CD4-positive, alpha-beta T cell treated with Interferon gamma for 1 hour (primary cell): Measurements from ENCODE around the gene BRD1.
"Not testable (repeated sequence)": the region's sequence is repeated elsewhere in the genome, so short reads cannot be mapped to it uniquely, and the experiment has no call there.

ENCODE experiments used
- DNase-seq: peaks from one replicate; pipeline ENCODE4 v3.0.0-alpha.2; 2020

The BRD1 gene

DNA sequence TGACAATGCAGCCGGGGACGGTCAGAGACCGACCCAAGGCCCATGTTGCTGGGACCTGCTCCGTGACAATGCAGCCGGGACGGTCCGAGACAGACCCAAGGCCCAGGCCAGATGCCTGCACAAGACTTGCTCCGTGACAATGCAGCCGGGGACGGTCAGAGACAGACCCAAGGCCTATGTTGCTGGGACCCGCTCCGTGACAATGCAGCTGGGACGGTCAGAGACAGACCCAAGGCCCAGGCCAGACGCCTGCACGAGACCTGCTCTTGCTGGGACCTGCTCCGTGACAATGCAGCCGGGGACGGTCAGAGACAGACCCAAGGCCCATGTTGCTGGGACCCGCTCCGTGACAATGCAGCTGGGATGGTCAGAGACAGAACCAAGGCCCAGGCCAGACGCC lies 45.8 kb downstream of the BRD1 start:
- not testable (repeated sequence) for DNase-seq

DNA sequence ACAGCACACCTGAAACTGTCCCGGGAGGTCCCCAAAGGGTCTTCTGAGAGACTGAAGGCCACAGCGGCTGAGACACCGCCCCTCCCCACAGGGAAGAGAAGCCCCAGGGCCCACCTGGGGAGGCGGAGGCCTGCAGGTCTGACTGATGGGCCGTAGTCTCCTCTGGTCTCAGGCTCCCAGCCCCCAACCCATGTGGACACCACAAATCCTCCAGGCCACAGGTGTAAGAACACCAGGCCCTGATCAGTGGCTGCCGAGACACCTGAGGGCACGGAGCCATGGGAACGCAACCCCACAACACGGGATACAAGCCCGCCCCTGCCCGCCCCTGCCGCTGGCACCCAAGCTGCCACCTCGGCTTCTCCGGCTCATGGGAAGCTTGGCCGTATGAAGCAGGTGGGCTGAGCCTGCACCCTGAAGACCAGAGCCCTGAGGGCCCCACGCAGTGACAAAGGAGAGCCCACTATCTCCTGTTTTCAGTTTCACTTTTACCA lies 46.3 kb downstream of the BRD1 start:
- no peak for DNase-seq

DNA sequence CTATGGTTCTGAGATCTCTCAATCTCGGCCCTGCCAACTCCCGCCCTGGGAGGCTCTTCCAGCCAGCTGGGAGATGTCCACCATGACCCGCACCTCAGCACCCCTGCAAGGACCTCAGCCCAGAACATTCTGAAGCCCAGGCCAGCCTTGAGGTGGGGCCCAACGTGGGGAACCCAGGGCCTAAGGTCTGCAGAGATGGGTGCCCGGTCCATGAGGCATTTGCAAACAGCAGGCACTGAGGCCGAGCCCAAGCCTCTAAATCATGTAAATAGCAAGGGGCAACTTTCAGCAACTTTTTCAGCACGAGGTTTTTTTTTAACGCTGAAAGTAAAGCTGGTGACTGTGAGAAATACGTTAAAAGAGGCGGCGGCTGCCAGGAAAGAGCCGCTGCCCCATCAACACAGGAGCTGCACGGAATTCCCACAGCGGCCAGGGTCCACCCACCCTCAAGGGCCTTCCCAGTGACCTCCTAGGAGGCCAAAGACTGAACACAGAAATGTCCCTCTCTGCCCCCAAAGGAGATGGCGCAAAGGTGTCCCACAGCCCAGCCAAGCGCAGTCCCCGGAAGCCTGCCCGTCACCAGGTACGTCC lies 46.9 kb downstream of the BRD1 start:
- DNase-seq = no peak

GRCh38 chr22:49779853-49780697 lies 47.6 kb downstream of the BRD1 start:
- no peak for DNase-seq

DNA sequence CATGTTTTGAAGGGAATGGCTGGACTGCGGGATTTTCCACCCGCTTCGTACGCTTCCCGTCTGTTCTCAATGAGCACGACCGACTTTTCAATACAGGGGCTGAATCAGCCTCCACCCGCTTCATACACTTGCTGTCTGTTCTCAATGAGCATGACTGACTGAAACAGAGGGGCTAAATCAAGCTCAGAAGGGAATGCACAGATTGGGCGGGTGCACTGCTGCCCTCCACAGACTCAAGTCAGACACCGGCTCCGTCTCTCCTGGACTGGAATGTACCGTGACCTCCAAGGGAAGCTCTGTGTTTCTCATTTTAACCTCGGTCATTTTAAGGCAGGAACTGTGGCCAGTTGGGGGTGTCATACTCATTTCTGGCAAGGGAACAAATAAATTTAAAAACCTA lies 48.5 kb downstream of the BRD1 start:
- no peak for DNase-seq

GRCh38 chr22:49777569-49778249 lies 50.0 kb downstream of the BRD1 start:
- no peak for DNase-seq

DNA sequence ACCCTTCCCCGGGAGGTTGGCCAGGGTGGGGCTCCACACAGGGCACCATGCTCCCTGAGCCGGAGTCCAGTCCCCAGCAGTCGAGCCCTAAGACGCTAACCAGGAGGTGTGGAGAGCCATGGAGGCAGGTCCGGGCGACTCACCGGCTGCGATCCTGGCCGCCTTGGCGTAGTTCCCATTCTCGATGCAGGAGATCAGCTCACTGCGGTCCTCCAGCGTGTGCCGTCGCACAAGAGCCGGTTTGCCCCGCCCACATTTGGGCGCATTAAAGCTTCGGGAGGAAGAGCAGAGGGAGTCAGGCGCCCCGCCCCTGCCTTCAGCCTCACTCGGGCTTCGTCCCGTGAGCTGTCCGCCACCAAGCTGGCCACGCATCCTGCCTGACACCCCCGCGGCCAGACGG lies 50.8 kb downstream of the BRD1 start:
- no peak for DNase-seq

DNA sequence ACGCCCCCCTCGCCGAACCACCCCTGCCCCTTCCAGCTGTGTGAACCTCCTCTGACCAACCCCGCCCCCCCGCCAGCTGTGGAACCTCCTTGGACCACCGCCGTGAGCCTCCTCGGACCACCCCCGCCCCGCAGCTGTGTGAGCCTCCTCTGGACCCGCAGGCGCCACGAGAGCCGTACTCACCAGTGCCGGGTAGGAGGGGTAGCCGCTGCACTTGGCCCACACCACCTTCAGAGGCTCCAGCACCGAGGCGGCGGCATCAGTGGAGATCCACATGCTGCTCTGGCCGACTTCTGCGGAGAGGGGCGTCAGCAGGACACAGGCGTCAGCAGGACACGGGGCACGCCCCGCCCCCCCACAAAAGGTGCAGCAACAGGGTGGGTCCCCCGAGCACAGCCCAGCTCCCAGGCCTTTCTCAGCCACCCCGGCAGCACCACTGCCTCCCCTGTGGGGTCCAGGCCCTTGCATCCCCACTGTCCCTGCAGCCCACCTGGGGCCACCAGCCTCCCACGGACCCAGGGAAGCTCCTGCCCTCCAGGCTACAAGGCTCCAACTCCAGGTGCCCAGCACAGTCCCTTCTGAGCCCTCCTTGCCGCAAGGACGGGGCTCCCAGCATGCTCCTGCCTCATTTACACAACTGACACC lies 51.7 kb downstream of the BRD1 start:
- DNase-seq = no peak

- no peak for DNase-seq
Measured at GRCh38 chr22:49775191-49775866, 52.3 kb downstream of the BRD1 start.

- no peak for DNase-seq
Measured at GRCh38 chr22:49774499-49775151, 53.0 kb downstream of the BRD1 start.

GRCh38 chr22:49774046-49774445 lies 53.6 kb downstream of the BRD1 start:
- no peak for DNase-seq

DNA sequence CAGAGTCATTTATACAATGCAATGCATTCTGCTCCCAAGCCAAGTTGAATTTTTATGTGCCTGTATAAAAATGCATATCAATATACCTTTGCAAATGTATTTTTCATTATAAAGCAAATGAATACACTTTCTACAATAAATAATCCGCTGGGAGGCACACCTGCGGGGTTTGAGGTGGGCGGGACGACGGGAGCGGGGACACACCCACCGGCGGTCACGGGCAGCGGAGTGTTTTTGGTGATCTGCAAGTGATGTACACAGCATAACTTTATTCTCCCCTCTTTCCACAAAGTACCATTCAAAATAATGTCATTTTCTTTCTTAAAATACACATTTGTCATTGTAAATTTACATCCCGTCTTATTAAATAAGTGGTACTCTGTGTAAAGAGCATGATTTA lies 54.1 kb downstream of the BRD1 start:
- DNase-seq = no peak

DNA sequence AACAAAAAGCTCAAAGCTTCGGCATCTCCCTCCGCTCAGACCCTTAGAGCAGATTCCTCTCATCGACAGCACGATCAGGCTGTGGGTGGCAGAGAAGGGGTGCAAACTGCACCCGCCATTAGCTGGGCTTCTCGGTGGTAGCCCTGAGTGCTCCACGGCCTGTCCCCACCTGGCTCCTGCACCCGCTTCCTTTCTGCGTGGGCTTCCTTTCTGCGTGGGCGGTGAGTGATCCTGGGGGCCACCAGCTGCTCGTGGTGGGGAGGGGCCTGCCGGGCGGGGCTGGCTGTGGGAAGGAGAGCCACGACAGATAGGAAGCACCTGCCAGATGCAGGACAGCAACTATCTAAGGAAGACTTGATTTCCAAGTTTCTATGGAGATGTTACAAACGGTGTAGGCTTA lies 55.0 kb downstream of the BRD1 start:
- DNase-seq = no peak

- DNase-seq = no peak
Measured at GRCh38 chr22:49771266-49772065, 56.2 kb downstream of the BRD1 start.

DNA sequence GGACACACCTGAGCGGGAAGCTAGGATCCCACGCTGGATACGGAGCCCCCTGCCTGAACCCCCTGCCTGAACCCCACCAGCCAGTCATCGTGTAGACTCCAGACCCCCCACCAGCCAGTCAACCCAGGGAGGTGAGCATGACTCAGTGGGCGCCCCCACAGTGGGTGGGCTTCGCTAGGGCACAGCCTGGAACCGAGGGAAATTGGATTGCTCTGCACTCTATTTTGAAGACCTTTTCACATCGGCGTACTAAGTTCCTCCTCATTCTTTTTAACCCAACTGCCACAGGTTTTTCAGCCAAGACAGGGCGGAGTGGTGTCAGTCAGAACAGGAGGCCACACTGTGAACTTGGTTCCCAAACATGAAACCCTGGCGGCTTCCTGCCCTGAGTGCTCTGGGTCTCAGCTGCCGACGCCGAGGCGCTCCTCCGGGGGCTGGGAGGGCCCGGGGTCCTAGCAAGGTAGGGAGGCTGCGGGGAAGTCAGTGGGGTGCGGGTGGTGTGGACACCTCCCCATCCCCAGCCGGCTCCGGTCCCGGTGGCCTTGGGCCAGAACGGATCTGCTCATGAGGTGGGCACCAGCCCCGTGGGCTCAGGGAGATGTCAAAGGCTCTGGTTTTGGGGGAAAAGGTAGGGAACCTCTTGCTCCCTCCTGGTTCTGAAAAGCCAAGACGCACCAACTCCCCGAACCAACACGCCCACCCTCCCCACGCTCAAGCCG lies 57.0 kb downstream of the BRD1 start:
- no peak for DNase-seq

GRCh38 chr22:49769691-49770546 lies 57.8 kb downstream of the BRD1 start:
- no peak for DNase-seq

- DNase-seq = no peak
Measured at GRCh38 chr22:49768951-49769690, 58.6 kb downstream of the BRD1 start.

DNA sequence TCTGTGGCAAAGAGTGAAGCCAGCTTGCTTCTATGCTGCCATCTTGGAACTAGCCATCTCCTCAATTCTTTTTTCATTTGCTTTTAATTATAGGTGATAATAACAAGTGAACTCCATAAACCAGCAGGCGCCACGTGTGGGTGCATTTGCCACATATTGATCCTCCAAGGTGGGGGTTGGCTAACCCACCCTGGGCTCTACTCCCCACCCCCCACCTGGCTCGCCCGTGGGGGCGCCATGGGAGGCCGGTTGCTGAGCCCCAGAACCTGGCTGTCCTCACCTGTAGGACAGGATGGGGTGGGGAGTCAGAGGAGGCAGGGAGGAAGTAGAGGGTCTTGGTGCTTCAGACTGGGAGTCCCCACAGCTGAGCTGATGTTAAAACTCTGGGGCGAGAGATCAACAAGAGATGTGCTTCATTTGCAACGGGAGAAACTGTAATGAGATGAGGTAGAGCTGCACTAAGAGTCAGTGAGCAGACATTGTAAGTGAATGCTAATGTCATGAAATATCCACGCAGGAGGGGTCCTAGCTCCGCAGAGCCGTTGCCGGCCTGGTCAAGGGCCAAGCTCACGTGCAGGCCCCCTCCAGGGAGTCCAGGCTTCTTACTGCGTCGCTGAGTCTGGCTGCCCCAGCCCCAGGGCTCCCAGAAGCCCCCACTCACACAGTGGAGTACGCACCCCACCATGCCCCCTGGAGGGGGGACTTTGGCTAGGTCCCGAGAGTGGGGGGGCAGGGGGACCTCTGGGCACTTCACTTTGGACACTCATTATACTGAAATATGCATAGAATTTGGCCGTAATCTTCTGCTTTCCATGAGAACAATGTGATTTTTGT lies 59.4 kb downstream of the BRD1 start:
- no peak for DNase-seq
